Activated naive CD8-positive, alpha-beta T cell treated with anti-CD3 and anti-CD28 coated beads, Interleukin-2, amount 50 U/mL, for 16 hours (primary cell): ENCODE measurements around the gene CMTM4.
"Not testable (repeated sequence)": the region's sequence is repeated elsewhere in the genome, so short reads cannot be mapped to it uniquely, and the experiment has no call there.

Source experiments
- DNase-seq: peaks from one replicate; pipeline ENCODE4 v3.0.0-alpha.2; 2020; ENCODE audit warnings: low read depth, low spot score

CMTM4 gene

DNA sequence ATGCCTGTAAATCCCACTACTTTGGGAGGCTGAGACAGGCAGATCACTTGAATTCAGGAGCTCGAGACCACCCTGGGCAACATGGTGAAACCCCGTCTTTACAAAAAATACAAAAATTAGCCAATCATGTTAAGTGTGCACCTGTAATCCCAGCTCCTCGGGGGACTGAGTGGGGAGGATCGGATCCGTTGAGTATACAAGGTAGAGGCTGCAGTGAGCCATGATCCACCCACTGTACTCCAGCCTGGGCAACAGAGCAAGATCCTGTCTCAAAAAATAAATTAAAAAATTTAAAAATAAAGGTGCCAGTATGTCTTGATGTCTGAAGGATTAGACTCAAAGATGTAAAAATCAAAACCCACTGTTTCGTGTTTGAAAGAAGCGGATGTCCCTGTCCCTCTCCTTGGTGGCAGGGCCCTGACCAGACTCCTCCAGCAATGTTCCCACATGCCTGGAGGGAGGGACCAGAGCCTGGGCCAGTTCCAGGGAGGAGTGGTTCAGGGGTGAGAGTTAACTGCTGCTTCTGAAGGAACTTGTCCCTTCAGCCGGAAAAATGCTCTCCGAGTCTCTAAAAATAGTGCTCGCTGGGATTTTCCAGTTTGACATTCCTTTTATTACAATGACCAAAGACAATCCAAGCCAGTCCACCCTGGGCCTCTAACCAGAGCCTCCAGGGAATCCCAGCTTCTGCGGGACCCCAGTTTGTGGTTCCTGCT lies 9.4 kb upstream of the CMTM4 start:
- DNase-seq, result no peak

DNA sequence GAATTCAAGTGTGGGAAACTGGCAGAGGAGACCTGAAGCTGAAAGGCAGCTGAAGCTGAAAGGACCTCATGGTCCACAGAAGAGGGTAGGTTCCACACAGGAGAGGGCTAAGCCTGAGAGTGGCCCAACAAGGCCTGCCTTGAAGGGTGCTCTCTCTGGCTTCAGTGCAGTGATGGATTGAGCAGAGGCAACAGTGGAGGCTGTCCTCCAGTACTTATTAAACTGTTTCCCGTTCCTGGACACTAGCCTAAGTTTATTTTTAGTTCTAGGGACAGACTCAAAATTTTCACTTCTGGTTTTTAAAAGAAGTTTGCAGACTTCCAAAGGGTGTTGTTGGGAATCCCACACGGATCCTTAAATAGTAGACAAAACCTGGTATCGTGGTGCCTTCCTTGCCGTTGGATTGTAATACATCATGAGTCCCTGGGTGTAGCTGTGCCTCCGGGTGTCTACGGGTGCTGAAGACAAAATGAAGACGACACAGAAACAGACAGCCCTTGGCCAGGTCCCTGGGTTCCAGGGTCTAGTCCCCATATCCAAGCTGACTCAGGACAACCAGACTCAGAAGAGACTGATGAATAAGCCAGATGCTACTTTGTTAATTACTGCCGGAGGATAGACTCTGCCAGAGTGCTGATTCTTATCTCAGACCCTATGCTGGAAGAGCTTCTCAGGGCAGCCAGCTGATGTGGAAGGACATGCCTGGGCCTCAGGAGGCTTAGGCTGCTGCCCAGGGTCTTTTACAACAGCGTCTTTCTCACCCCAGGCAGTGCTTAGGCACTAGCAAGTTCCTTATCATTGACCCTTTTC lies 7.1 kb upstream of the CMTM4 start:
- no peak for DNase-seq

DNA sequence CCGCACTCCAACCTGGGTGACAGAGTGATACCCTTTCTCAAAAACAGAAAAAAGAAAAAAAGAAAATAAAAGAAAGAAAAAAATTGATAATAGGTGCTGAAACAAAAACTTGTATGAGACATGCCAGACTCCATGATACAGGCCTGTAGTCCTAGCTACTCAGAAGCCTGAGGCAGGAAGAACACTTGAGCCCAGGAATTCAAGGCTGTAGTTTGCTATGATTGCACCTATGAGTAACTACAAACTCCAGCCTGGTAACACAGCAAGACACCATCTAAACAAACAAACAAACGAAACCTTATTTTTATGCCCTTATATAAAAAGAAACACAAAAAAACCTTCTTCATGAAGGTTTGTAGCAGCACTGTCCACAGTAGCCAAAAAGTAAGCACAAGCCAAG lies 5.0 kb upstream of the CMTM4 start:
- DNase-seq, result no peak

DNA sequence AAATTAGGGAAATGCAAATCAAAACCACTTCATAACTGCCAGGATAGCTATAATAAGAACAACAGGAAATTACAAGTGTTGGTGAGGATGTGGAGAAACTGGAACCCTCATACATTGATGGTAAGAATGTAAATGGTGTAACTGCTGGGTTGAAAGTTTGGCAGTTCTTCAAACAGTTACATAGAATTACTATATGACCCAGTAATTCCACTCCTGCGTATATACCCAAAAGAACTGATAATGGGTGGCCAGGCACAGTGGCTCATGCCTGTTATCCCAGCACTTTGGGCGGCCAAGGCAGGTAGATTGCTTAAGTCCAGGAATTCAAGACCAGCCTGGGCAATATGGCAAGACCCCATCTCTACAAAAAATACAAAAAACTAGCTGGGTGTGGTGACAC lies 4.5 kb upstream of the CMTM4 start:
- no peak for DNase-seq

DNA sequence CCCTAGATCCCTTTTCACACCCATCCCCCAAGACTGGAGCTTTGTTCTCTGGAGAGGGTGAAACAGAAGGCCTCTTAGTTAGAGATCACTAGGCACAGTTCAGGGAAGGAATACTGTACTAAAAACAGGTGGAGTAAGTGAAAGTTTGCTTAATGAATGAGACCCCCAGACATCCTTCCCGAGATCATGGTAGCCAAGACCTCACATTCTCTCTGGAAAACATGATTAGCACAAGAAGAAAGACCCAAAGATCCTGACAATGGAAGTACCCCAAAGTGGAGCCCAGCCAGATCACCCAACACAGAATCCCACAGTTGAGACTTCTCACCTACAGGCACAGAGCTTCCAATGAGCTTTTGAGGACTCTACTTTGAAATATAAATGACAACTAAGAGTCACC lies 3.4 kb upstream of the CMTM4 start:
- DNase-seq, result no peak

DNA sequence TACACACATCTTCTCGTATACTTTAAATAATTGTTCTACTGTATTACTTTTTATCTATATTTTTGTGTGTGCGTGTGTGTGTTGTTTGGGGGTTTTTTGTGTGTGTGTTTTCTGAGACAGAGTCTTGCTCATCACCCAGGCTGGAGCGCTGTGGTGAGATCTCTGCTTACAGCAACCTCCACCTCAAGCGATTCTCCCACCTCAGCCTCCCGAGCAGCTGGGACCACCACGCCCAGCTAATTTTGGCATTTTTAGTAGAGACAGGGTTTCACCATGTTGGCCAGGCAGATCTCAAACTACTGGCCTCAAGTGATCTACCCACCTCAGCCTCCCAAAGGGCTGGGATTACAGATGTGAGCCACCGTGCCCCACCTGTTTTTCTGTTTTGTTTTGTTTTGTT lies 1.5 kb upstream of the CMTM4 start:
- DNase-seq, result no peak

DNA sequence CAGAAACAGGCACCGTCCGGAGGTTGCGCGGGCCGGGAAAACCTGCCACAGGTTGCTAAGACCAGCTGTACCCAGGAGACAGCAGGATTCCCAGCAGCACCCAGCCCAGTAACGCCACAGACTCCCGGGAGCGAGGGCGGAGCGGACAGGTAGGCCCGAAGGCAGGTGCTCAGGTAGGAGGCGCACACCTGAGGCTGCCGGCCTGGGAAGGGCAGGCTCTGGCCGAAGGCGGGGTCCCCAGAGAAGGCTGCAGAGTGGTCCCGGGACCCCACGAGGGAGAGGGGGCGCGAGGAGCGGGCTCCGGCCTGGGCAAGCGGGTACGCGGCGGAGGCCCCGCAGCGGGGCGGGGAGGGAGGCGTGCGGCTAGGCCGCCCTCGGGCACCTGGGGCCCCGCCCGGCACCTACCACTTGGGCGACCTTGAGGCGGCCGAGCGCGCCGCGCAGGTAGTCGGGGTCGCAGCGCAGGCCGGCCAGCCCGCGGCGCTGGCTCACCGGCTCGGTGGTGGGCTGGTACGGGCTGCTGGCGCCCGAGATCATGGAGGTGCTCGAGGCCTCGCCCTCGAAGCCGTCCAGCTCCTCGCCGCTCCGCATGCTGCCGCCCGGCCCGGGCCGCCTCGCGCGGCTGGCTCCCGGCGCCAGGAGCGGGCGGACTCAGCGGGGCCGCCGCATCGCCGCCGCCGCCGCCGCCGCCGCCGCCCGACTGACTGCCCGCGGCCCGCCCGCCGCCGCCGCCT lies 441 bp downstream of the CMTM4 start:
- DNase-seq, result no peak

DNA sequence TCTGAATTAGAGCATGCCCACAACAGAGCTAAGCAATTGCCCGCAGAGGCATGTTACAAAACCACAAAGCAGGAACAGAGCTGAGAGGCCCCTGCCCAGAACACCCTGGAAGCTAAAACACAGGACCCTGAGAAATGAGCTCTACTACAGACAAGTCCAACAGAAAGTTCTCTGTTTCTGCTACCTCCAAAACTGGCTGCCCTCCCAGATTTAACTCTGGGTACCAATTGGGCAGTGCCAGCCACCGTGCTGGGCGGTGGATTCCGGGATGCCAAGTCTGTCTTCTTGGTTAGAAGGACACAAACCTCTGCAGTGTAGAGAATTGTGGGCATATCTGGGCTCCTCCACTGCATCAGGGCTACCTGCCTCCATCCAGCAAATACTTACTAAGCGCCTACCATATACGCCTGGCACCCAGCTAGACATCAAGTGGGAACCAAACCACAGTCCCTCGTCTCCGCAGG lies 1.0 kb downstream of the CMTM4 start:
- DNase-seq, result no peak

DNA sequence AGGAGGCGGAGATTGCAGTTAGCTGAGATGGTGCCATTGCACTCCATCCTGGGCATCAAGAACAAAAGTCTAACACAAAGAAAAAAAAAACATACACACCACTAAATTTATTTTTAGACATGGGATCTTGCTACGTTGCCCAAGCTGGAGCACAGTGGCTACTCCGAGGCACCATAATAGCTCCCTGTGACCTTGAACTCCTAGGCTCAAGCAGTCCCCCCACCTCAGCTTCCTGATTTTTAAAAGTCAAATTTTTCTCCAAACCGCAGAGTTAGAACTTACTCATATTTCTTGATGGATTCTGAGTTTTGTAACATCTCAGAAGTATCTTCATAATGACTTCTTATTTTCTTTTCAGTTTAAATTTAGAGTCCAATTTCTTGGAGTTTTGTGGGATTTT lies 3.4 kb downstream of the CMTM4 start:
- no peak for DNase-seq

DNA sequence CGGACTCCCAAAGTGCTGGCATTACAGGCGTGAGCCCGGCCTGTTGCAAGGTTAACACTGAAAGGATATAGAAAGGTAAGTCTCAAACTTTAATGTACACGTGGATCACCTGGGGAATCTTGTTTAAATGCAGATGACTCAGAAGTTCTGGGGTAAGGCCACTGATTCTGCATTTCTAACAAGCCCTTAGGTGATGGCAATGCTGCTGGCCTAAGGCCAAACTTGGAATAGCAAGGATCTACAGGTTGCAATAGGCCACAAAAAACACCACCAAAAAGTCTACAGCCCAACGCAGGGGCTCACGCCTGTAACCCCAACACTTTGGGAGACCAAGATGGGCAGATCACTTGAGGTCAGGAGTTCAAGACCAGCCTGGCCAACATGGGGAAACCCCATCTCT lies 4.2 kb downstream of the CMTM4 start:
- DNase-seq, result no peak

DNA sequence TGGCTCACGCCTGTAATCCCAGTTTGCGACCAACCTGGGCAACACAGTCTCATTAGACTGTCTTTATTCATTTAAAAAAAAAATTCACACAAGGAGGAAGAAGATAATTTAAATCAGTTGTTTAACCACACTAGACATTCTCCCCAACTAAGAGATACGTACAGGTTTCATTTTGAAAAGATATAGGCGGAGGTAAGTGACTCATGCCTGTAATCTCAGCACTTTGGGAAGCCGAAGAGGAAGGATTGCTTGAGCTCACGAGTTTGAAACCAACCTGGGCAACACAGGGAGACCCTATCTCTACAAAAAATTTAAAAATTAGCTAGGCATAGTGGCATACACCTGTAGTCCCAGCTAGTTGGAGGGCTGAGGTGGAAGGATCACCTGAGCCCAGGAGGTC lies 5.3 kb downstream of the CMTM4 start:
- DNase-seq, result no peak

DNA sequence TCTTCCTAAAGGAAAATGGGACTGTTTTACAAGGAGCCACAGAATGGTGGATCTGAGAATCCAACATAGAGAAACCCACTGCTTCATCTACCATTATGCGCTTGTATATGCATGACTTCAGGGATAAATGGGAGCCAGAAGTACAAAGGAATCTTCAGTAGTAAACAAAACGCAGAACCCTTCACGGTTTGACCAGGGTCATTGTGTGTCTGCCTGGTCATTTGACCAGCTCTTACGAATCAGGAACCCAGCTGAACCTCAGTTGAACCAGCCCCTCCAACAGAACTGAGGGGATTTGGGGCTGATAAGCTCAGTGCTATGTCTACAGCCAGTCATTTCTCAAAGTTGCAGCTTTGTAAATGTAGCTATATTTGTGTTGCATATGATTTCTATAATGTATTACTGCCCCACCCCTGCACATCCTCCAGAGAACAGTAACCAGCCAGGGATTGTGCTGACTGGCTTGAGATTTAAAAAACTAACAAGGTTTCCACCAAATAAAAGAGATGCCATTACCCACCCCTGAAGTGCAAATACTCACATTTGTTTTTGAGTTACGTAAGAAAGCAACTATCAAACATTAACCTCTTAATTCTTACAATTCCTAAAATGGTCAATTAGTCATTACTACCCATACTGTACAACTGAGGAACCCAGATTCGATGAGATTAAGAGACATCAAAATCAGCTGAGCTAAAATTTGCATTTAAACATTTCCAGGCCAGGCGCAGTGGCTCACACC lies 6.3 kb downstream of the CMTM4 start:
- DNase-seq, result no peak

DNA sequence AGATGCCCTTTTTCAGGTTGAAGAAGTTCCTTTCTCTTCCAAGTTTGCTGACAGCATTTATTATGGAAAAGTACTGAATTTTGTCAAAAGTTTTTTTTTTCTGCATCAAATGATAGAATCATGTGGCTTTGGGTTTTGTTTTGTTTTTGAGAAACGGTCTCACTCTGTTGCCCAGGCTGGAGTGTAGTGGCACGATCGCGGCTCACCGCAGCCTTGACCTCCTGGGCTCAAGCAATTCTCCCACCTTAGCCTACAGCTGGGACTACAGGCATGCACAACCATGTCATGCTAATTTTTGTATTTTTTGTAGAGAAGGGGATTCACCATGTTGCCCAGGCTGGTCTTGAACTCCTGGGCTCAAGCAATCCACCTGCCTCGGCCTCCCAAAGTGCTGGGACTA lies 7.3 kb downstream of the CMTM4 start:
- no peak for DNase-seq

DNA sequence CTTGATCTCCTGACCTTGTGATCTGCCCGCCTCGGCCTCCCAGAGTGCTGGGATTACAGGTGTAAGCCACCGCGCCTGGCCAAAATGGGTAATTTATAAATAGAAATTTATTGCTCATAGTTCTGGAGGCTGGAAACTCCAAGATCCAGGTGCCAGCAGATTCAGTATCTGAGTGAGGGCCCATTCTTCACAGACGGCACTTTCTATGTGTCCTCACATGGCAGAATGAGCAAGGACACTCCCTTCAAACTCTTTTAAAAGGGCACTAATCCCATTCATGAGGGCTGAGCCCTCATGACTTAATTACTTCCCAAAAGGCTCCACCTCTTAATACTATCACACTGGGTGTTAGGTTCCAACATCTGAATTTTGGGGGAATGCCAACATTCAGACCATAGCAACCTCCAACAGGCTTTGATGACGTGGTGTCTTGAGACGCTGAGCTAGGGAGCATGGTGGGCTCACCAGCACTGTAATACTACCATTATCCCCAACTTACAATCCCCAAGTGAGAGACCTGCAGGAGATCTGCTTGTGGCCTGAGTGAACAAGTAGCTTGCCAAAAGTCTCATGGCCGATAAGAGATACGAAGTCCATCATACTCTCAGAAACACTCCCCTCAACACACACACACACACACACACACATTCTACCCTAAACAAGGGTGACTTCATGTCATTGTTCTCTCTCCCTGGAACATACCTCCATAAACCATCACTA lies 8.5 kb downstream of the CMTM4 start:
- no peak for DNase-seq

DNA sequence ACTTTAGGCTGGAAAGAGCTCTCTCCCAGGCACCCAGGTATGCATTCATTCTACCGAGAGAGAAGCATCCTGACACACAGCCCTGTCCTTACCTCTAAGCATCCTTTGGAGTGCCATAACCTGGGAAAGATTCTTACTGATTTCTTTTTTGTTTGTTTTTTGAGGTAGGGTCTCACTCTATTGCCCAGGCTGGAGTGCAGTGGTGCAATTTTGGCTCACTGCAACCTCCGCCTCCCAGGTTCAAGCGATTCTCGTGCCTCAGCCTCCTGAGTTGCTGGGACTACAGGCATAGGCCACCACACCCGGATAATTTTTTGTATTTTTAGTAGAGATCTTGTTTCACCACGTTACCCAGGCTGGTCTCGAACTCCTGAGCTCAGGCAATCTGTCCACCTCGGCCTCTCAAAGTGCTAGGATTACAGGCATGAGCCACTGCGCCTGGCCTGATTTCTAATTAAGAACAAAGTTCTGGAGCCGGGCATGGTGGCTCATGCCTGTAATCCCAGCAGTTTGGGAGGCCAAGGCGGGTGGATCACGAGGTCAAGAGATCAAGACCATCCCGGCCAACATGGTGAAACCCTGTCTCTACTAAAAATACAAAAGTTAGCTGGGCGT lies 10.9 kb downstream of the CMTM4 start:
- not testable (repeated sequence) for DNase-seq

DNA sequence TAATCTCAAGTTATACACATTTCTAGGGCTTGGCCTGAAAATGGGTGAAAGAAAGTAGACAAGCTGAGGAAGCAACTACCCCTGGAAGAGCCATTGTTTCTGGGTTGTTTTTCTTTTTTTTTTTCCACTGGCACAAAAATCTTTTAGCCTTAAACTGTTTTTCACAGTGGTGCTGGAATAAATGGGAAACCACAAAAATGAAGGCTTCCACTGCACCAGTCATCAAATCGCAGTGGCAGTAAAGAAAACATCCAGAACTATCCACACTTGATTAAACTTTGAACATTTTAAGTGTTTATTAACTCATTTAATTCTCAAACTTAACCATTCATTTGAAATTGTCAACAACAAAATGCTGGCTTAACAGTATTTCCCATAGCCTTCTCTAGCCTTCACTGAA lies 14.3 kb downstream of the CMTM4 start:
- DNase-seq, result no peak

DNA sequence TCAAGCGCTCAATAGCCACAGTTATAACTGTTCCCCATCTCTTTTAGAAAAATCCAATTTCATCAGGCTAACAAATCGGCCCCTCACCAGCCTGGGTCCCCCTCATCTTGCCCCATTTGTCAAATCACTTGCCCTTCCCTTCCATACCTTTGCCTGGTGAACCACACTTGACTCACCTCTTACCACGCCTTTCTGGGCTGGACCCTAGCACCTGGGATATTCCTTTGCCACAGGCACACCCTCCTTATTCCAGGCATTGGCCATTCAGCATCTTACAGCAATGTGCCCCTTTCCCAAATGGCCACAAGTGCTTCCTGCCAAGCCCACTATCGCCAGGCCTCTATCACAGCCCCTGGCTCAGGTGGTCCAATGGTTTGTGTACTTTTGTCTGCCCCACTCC lies 14.9 kb downstream of the CMTM4 start:
- DNase-seq, result no peak

DNA sequence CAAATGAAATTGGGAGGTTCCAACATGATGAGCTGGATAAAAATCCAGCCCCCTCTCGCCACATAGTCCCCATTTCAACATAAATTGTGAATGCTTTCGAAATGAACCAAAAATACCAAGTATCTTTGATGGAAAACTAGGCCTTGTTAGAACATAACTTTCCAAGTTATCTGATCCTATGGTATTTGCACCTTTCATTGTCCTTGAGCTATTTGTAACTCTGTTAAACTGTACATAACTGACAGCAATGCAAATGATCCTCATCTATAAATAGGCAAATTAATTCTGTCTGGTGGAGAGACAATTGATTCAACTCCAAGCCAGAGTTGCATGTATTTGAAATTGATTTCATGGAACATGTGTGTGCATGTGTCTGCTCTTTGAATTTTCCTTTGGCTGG lies 18.2 kb downstream of the CMTM4 start:
- DNase-seq, result no peak

DNA sequence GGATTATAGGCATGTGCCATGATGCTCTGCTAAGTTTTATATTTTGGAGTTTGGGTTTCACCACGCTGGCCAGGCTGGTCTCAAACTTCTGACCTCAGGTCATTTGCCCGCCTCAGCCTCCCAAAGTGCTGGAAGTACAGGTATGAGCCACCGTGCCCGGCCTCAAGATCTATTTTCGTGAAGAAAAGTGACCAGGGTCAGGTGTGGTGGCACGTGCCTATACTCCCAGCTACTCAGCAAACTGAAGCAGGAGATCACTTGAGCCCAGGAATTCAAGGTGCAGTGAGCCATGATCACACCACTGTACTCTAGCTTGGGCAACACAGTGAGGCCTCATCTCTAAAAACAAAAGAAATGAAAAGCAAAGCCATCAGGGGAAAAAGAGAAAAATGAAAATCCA lies 18.7 kb downstream of the CMTM4 start:
- DNase-seq, result no peak

DNA sequence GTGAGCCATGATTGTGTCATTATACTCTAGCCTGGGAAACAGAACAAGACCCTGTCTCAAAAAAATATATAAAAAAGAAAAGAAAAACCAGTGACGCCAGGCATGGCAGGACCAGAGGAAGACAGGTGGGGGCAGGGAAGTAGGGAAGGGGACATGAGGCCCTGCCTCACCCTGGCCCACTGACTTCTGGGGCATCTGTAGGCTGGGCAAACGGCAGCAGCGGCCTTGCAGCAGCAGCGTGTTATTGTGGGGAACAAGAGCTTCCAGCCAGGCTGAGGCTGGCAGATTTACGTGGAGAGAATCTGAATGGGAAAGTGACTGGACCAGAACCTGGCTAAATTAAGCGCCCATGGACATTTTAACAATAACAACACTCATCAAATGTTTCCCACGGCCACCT lies 19.4 kb downstream of the CMTM4 start:
- DNase-seq, result no peak

DNA sequence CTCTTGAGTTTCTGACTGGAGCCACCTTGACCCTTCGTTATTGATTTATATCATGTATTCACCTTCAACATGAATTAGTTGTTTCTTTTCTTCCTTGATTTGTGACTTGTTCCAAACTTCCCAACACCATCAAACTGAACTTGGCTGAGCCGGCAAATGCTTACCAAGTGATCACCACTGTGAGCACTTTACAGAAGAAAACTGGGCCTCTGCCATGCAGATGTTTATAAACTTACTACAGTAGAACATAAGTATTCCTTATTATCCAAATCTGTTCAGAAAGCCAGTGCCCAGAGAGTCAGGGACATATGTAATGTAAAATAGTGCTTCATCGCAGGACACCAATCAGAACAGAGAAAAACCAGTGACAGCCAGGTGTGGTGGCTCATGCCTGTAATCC lies 19.9 kb downstream of the CMTM4 start:
- DNase-seq, result no peak
